Osteoblast (primary cell): ENCODE measurements around the gene ZNF385A. TPM values are rescaled to one million over a fixed set of nuclear protein-coding genes. Genes with fewer than 3 reads are reported as not detected.

ENCODE experiments used
- DNase-seq: peaks from one replicate; pipeline ENCODE4 v3.0.0; 2011; ENCODE audit warnings: low spot score, mixed read lengths; ENCODE audit not compliant: insufficient read length; ENCODE audit errors: missing footprints
- H2AFZ ChIP-seq: 2 replicates; pipeline ENCODE4 v1.6.0; 2011; ENCODE audit warnings: mild to moderate bottlenecking, low read length
- H3K27ac ChIP-seq: 2 replicates; pipeline ENCODE4 v1.5.1; 2011; ENCODE audit warnings: mild to moderate bottlenecking, low read depth, low read length, moderate library complexity
- H3K27me3 ChIP-seq: 2 replicates; pipeline ENCODE4 v1.6.0; 2012; ENCODE audit warnings: mild to moderate bottlenecking, control low read depth, inconsistent platforms, low read length, moderate library complexity; ENCODE audit not compliant: insufficient read depth
- H3K36me3 ChIP-seq: 2 replicates; pipeline ENCODE4 v1.5.1; 2011; ENCODE audit warnings: mild to moderate bottlenecking, low read length, control low read depth, moderate library complexity; ENCODE audit not compliant: insufficient read depth
- H3K4me1 ChIP-seq: 2 replicates; pipeline ENCODE4 v1.5.1; 2011; ENCODE audit warnings: mild to moderate bottlenecking, low read length, control low read depth, moderate library complexity; ENCODE audit not compliant: insufficient read depth
- H3K4me2 ChIP-seq: 2 replicates; pipeline ENCODE4 v1.6.0; 2011; ENCODE audit warnings: mild to moderate bottlenecking, low read length; ENCODE audit not compliant: insufficient read depth
- H3K4me3 ChIP-seq: fragments of 200-600 bp; sonication (generic); 3 replicates; pipeline ENCODE4 v1.5.1; 2012; ENCODE audit warnings: mild to moderate bottlenecking, low read length, inconsistent platforms; ENCODE audit not compliant: insufficient read depth
- H3K79me2 ChIP-seq: 2 replicates; pipeline ENCODE4 v1.6.0; 2012; ENCODE audit warnings: mild to moderate bottlenecking, low read length, control low read depth, inconsistent platforms; ENCODE audit not compliant: insufficient read depth
- H3K9me3 ChIP-seq: 2 replicates; pipeline ENCODE4 v1.5.1; 2011; ENCODE audit warnings: low read depth, low read length, control low read depth
- H4K20me1 ChIP-seq: 2 replicates; pipeline ENCODE4 v1.6.0; 2012; ENCODE audit warnings: mild to moderate bottlenecking, low read length, control low read depth; ENCODE audit not compliant: insufficient read depth
- total RNA-seq: library from RNA; depleted of rRNA; stranded (reverse); fragments of >200 nt; gene quantifications from 2 replicates; pipeline ENCODE4 v1.2.3, GENCODE V29; 2012
- TF ChIP-seq, protein P1 (sequence below): IDR thresholded peaks from 2 replicates; pipeline ENCODE4 v1.5.1; 2011; ENCODE audit warnings: mild to moderate bottlenecking, low read depth, low read length, moderate library complexity; ENCODE audit errors: extremely low read depth

Gene ZNF385A
- total RNA-seq, 1 donor: 0.72 TPM

- no peaks in the 10 kb centered on the region for H3K9me3 ChIP-seq
- peaks cover 61% of the 10 kb centered on the region for H4K20me1 ChIP-seq
- DNase-seq: no peak
- H3K27me3 ChIP-seq: no peaks in the 10 kb centered on the region
- H3K79me2 ChIP-seq: peaks cover 64% of the 10 kb centered on the region
- no peak overlapping the region for H3K4me2 ChIP-seq
- H3K27ac ChIP-seq: peak overlapping the region; percentile 20
- TF ChIP-seq, protein P1, sequence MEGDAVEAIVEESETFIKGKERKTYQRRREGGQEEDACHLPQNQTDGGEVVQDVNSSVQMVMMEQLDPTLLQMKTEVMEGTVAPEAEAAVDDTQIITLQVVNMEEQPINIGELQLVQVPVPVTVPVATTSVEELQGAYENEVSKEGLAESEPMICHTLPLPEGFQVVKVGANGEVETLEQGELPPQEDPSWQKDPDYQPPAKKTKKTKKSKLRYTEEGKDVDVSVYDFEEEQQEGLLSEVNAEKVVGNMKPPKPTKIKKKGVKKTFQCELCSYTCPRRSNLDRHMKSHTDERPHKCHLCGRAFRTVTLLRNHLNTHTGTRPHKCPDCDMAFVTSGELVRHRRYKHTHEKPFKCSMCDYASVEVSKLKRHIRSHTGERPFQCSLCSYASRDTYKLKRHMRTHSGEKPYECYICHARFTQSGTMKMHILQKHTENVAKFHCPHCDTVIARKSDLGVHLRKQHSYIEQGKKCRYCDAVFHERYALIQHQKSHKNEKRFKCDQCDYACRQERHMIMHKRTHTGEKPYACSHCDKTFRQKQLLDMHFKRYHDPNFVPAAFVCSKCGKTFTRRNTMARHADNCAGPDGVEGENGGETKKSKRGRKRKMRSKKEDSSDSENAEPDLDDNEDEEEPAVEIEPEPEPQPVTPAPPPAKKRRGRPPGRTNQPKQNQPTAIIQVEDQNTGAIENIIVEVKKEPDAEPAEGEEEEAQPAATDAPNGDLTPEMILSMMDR: no peak
- H3K4me3 ChIP-seq: no peak overlapping the region
- H2AFZ ChIP-seq: no peak overlapping the region
- H3K4me1 ChIP-seq: no peaks in the 10 kb centered on the region
- H3K36me3 ChIP-seq: peaks cover 99% of the 10 kb centered on the region
Measured at GRCh38 chr12:54405106-54405505, 20.6 kb upstream of the ZNF385A start.

DNA sequence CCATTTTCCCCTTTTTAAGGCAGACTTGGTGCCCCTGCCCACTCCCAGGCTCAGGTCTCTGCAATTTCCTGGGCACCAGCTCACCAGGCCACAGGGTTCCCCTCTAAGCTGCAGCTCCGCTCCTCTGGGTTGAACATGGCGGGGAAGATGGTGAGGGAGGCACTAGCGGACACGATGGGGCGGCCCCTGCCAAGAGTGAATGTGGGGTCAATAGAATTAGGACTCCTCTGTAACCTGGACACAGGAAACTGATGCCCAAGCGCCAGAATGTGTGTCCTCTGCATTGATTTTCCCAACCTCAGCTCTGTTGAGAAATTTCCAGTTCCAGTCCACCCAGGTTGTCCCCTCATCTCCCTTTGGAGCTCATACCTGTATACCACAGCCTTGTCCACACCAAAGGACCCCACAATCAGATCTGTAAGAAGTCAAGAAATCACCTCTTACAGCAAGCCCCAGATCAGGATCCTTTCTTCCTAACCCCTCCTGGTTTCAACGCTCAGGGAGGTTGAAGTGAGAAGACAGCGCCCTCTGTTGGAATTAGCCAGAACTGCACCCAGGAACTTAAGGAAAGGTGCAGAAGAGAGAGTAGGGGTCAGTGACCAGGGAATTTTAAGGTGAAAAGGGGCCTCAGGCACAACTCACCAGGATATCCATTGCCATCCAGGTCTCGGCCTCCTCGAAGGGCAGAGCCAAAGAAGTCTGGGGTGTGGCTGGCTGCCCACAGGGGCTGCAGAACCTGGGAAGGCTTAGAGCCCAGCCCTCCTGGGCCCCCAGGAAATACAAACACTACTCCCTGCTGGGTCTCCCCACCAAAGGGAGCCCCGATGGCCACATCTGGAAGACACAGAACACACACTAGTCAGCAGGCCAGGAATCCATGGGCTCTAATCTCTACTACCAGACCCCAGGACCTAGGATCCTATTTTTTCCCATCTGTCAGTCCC lies 19.8 kb upstream of the ZNF385A start:
- Histone ChIP-seq H4K20me1 (peaks cover 64% of the 10 kb centered on the region), H3K4me1 (no peaks in the 10 kb centered on the region), H3K4me2 (no peak overlapping the region), H2AFZ (no peak overlapping the region), H3K27me3 (no peaks in the 10 kb centered on the region), H3K9me3 (no peaks in the 10 kb centered on the region), H3K27ac (peak overlapping the region; percentile 20), H3K4me3 (no peak overlapping the region), H3K36me3 (peaks cover 100% of the 10 kb centered on the region), H3K79me2 (peaks cover 56% of the 10 kb centered on the region)
- peak; percentile 93 for DNase-seq
- TF ChIP-seq, protein P1: peak; percentile 94

DNA sequence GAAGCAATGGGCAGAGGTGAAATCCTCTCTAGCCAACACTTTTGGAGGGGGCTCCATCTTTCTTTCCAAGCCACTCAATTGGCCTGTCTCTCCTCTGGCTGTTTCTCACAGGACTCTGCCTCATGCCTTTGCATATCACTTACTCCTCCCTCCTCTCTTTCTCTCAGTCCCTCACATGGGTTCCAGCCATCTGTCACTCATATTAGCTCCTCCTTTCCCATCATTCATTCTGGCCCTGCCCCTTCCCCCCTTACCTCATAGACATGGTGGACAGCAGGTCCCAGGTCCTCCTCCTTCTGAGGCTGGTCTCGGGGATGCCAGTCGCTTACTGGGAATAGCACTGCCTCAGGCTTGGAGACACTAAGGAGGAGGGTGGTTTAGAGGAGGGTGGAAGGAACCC lies 16.6 kb upstream of the ZNF385A start:
- no peaks in the 10 kb centered on the region for H3K9me3 ChIP-seq
- no peak overlapping the region for H3K4me2 ChIP-seq
- no peaks in the 10 kb centered on the region for H3K4me1 ChIP-seq
- peak; percentile 29 for DNase-seq
- peaks cover 29% of the 10 kb centered on the region for H3K79me2 ChIP-seq
- TF ChIP-seq, protein P1: no peak
- no peak overlapping the region for H3K4me3 ChIP-seq
- peaks cover 100% of the 10 kb centered on the region for H3K36me3 ChIP-seq
- no peak overlapping the region for H2AFZ ChIP-seq
- H3K27ac ChIP-seq: peak overlapping the region; percentile 32
- H3K27me3 ChIP-seq: no peaks in the 10 kb centered on the region
- H4K20me1 ChIP-seq: peaks cover 65% of the 10 kb centered on the region
